ENCODE measurements around the gene FRY. TPM values are rescaled to one million over a fixed set of nuclear protein-coding genes. Genes with fewer than 3 reads are reported as not detected.
A peak's percentile ranks its signal among the peaks of the same experiment; 100 is the strongest.

FRY gene
- total RNA-seq, 4 donors from 2014 or later = 21.1 to 89.7 (median 34.4) TPM

GRCh38 chr13:32246468-32246867 lies 214.9 kb downstream of the FRY start:
- TF ChIP-seq, protein P1, sequence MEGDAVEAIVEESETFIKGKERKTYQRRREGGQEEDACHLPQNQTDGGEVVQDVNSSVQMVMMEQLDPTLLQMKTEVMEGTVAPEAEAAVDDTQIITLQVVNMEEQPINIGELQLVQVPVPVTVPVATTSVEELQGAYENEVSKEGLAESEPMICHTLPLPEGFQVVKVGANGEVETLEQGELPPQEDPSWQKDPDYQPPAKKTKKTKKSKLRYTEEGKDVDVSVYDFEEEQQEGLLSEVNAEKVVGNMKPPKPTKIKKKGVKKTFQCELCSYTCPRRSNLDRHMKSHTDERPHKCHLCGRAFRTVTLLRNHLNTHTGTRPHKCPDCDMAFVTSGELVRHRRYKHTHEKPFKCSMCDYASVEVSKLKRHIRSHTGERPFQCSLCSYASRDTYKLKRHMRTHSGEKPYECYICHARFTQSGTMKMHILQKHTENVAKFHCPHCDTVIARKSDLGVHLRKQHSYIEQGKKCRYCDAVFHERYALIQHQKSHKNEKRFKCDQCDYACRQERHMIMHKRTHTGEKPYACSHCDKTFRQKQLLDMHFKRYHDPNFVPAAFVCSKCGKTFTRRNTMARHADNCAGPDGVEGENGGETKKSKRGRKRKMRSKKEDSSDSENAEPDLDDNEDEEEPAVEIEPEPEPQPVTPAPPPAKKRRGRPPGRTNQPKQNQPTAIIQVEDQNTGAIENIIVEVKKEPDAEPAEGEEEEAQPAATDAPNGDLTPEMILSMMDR (IDR thresholded peaks at IDR 0.05) = peak in 2 of 3 donors; percentile 13 to 32
- no peak for DNase-seq (ENCODE audit: low spot score)
- ATAC-seq (ENCODE audit: low FRiP score) = peak; percentile 89

DNA sequence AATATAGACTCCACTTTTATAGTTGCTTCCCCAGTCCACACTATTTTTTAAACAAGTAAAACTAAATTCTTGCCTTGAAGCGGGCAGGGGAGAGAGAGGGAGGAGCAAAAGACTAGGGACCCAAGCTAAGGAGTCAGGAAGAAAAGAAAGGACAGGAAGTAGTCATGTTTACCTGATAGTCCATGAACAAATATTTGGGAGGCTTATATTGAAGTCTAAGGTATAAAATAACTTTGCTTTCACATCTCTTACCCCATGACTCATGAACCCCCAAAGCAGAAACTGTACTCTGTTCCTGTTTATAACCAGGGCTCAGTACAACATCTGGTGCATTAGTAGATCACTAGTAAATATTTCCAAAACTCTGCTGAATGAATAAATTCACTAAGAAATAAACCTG lies 216.3 kb downstream of the FRY start:
- TF ChIP-seq, protein P1 (IDR thresholded peaks at IDR 0.05) = no peak
- DNase-seq (ENCODE audit: low spot score) = no peak
- ATAC-seq (ENCODE audit: low FRiP score) = no peak

GRCh38 chr13:32248801-32249200 lies 217.2 kb downstream of the FRY start:
- TF ChIP-seq, protein P1 (IDR thresholded peaks at IDR 0.05) = no peak
- ATAC-seq (ENCODE audit: low FRiP score) = no peak
- no peak for DNase-seq (ENCODE audit: low spot score)

DNA sequence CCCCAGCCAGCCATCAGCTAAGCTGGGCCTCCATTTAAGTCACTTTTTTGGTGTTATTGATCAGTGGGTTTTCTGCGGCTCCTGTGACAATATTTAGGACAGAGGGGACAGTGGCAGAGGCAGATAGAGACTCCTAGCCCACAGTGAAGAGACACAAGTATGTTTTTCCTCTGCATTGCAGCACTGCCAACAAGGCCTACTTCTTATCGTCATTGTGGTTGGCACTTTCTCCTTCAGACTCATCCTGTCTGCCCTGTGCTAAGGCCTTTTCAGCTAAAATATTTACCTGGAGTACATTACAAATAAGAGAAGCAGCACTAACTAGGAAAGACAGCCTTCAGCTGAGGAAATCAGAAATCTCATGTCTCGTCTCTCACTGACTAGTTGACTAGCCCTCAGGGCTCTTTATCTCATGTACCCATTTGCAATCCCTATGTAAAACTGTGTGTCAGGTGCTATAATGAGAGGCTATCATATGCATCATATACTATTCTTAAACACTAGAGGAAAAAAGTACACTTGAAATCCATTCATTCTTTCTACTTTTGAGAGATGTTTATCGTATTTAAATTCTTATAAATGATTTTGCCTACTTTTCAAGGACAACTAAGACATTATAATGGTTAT lies 221.4 kb downstream of the FRY start:
- TF ChIP-seq, protein P1 (IDR thresholded peaks at IDR 0.05) = no peak
- no peak for DNase-seq (ENCODE audit: low spot score)
- ATAC-seq (ENCODE audit: low FRiP score) = no peak

GRCh38 chr13:32253911-32254399 lies 222.4 kb downstream of the FRY start:
- TF ChIP-seq, protein P1 (IDR thresholded peaks at IDR 0.05) = no peak
- ATAC-seq (ENCODE audit: low FRiP score) (peak; percentile 44), DNase-seq (ENCODE audit: low spot score) (no peak)

DNA sequence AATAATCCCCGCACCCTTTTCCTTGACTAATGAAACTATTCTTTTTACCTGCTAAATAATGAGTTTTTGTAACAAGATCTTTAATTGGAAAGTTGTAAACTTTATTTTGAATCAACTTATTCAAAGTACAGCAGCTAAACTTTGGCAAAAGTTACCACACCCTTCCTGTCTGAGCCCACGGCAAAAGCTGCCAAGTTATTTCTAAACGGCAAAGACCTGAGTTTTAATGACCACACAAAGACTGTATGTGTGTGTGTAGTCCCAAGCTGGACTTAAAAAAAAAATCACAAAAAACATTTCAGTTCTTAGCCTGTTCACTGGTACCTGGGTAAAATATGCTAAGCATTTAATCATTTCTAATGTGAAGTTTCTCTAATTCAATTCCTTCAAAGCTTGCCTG lies 222.8 kb downstream of the FRY start:
- DNase-seq (ENCODE audit: low spot score) (no peak), ATAC-seq (ENCODE audit: low FRiP score) (no peak)
- TF ChIP-seq, protein P1 (IDR thresholded peaks at IDR 0.05) = no peak

All from omental fat pad (tissue), 4 donors.